Raji (cell line): ENCODE measurements around the gene TAF11.

Experiments
- POLR2A ChIP-seq: IDR thresholded peaks from 2 replicates; pipeline ENCODE4 v1.6.1; 2011; ENCODE audit warnings: low read depth, low read length, control low read depth; ENCODE audit not compliant: insufficient read depth

TAF11 gene

DNA sequence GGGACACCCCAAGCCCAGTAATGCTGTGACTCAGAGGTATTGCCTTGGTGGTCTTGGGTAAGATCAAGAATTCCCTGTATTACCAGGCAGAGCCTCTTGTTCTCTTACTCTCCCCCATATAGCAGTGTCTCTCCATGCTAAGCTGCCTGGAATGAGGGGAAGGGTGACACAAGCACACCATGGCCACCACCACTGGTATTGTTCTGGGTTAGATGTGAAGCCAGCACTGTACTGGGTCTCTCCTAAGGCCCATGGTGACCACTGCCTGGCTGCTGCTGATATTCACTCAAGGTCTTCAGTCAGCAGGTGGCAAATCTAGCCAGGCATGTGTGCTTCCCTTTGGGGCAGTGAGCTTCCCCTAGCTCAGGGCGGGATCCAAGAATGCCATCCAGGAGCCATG, 36.5 kb downstream of the TAF11 start:
- TF ChIP-seq POLR2A = no peak

DNA sequence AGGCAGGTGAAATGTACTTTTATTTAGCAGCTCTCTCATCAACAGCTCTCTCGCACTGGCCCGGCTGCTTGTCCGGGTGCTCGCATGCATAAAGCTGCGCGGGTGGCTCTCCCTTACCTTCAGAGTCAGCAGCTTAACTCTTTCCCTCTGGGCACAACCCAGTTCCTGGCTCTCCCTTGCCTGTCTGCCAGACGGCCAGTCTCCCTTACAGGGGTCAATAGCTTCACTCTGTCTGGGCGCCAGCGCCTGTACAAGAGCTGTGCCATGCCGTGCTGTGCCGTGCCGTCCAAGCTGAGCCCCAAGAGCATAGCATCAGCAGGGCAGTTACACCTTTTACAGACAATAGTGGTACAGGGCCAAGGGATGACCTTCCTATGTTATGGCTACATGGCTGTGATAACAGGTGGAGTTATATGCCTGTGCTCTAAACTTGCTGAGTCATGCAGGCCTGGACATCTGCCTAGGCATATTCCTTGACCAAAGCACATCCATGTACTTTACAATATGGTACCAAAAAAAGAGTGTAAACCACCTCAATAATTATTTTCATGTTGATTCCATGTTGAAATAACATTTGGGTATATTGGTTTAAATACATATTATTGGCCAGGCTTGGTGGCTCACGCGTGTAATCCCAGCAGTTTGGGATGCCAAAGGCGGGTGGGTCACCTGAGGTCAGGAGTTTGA, 48.0 kb downstream of the TAF11 start:
- no peak for TF ChIP-seq POLR2A

DNA sequence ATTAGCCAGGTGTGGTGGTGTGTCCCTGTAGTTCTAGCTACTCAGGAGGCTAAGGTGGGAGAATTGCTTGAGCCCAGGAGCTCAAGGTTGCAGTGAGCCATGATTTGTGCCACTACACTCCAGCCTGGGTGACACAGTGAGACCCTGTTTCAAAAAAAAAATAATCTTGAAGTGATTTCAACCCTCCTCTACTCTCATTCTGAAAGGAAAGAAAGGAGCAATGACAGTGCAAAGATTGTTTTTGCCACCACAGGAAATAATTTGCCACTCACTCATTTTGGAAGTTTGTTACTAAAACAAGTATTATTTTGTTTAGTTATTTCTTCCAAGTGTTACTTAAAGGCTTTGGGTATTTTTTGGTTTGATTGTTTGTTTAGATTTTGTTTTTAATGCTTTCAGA, 50.3 kb downstream of the TAF11 start:
- no peak for TF ChIP-seq POLR2A

DNA sequence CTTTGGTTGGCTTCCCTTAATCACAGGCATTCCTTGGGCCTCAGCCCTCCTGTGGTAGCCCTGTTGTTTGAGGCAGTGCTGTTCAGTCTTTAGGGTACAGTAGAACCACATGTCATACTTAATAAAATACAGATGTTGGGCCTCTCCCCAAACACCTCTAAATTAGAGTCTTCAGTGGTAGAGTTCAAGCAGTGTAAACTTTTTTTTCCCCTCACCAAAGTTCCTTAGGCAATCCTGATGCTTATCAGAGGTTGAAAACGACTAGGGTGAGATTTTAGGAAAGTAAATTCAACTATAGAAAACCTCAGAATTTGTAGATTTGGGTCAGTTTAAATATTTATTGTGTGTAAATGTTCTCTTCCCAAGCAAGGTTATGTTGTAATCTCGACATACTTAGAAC, 51.4 kb downstream of the TAF11 start:
- TF ChIP-seq POLR2A = no peak

DNA sequence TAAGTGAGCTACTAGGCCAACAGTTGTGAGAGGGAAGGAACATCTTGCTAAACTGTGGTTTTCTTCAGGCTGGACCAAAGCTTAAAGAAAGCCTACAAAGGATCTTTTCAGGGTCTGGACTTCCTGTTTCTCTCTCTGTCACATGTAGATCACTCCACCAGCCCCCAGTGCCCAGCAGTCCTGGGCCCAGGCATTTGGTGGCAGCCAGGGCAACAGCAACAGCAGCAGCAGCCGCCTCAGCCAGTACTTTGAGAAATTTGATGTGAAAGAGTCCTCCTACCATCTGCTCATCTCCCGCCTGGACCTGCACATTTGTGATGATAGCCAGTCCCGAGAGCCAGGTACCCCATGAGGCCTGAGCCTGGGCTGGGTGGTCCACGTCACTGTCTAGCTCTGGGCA, 51.8 kb downstream of the TAF11 start:
- TF ChIP-seq POLR2A = no peak

DNA sequence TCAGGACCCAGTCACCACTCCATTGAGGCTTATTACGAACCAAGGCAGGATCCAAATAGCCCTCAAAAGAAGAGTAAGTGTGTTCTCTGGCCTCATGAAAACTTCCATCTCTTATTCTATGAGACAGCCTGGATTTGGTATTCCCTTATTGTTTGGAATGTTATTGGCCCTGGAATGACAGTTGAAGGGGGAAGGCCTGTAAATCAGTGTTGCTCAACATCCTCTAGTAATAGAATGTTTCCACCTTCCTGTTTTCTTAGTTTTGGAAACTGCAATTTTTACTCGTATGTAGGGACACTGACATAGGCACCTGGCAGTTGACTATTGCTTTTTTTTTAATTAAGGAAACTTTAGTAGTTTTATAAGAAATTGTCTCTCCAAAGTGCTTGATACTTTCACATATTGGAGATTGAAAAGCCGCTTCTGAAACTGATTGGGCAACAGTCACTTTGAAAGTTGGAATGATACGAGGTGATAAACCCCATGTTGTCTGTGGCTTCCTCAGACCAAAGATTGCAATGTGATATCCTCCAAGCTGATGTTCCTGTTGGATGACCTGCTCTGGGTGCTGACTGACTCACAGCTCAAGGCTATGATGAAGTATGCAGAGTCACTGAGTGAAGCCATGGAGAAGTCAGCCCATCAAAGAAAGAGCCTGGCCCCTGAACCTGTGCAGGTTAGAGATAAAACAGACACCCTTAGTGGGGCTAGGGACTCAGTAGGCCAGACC, 52.9 kb downstream of the TAF11 start:
- TF ChIP-seq POLR2A = no peak

DNA sequence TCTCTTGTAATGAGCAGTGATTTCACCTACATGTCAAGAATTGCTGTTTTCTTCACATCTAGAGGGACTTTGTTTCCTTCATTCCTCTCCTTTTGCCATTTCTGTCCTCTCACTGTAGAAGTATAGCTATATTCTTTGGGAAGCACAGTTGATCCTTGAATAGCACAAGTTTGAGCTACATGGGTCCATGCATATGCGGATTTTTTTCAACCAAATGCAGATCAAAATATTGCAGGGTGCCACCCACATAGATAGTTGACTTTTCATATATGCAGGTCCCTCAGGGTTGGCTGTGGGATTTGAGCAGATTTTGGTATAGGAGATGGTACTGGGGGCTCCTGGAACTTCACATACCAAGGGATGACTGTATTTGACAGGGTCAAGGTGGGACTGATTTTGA, 54.9 kb downstream of the TAF11 start:
- no peak for TF ChIP-seq POLR2A

DNA sequence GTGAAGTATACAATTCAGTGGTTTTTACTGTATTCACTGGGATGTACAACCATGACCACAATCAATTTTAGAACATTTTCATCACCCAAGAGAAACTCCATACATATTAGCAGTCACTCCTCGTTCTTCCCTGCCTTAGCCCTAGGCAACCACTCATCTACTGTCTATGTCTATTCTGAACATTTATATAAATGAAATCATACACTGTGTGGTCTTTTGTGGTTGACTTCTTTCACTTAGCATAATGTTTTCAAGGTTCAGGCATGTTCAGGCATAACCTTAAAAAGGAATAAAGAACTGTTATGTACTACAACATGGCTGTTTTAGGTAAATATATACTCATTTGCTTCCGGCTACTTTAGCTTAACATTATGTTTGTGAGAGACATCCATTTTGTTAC, 58.7 kb downstream of the TAF11 start:
- TF ChIP-seq POLR2A = no peak
